ENCODE measurements around the gene ST8SIA5.

- TF ChIP-seq CTCF (IDR thresholded peaks at IDR 0.05; ENCODE audit: low read depth, low read length, poor library complexity, severe bottlenecking) (no peak), EZH2phosphoT487 (IDR thresholded peaks at IDR 0.05; ENCODE audit: borderline replicate concordance, low read length) (no peak)
Observed at GRCh38 chr18:46627136-46627535, 129.7 kb downstream of the ST8SIA5 start.
